GM12878 (cell line): ENCODE results near the gene ARSA. TPM values are rescaled to one million over a fixed set of nuclear protein-coding genes. Genes with fewer than 3 reads are reported as not detected.
A peak's percentile ranks its signal among the peaks of the same experiment; 100 is the strongest.

Experiments used
- ATAC-seq: fragments of 200-7000 bp; cut with Tn5 transposase; 3 replicates; pipeline ENCODE4 v1.9.1; 2020; ENCODE audit warnings: mild to moderate bottlenecking, moderate library complexity
- BruUV-seq: library from RNA; stranded (reverse); fragments of 400-500 nt; replicated peaks from 2 replicates; lab custom pipeline; 2021; lab: Mats Ljungman, UMichigan
- CTCF ChIA-PET: fragments of 300-600 bp; sonication (Branson Sonifier 250); formaldehyde crosslinking; extraction: SDS; loops from one replicate; lab custom pipeline; 2021; ENCODE audit warnings: inconsistent platforms; lab: Yijun Ruan, JAX
- POLR2A ChIA-PET: fragments of 350-600 bp; formaldehyde crosslinking; extraction: SDS; loops from one replicate; lab custom pipeline; 2021; ENCODE audit warnings: inconsistent platforms; lab: Charles Lee
- RAD21 ChIA-PET: fragments of 300-600 bp; sonication (Branson Sonifier 250); formaldehyde crosslinking; loops from one replicate; lab custom pipeline; 2023; ENCODE audit warnings: antibody characterized with exemption; ENCODE audit not compliant: unreplicated experiment; lab: Charles Lee
- SMC1A ChIA-PET: fragments of 300-600 bp; sonication (Branson Sonifier 250); formaldehyde crosslinking; loops from one replicate; lab custom pipeline; 2023; ENCODE audit not compliant: unreplicated experiment, uncharacterized antibody; lab: Charles Lee
- DNase-seq: peaks from one replicate; pipeline ENCODE4 v3.0.0-alpha.2; 2011; ENCODE audit warnings: low read depth, low spot score
- FAIRE-seq: peaks from 3 replicates; lab custom pipeline; 2011; peaks lifted over from hg19 to GRCh38; lab: Jason Lieb, UNC
- H2AFZ ChIP-seq: 2 replicates; pipeline ENCODE4 v1.6.0; 2011; ENCODE audit warnings: low read depth, low read length, control low read depth; ENCODE audit not compliant: control insufficient read depth
- H3K27ac ChIP-seq: 2 replicates; pipeline ENCODE4 v1.5.1; 2011; ENCODE audit warnings: control low read depth; ENCODE audit not compliant: control insufficient read depth, insufficient read depth
- H3K27me3 ChIP-seq, 2 experiments: replicated peaks in 1 of 2; 2 replicates each; pipeline versions ENCODE4 v1.6.0 to v1.6.1; 2011; ENCODE audit warnings: low read length in 1 of 2; ENCODE audit not compliant: control insufficient read depth in 2 of 2, insufficient read depth in 2 of 2
- H3K36me3 ChIP-seq, 2 experiments: 2 replicates each; pipeline ENCODE4 v1.5.1; 2011; ENCODE audit warnings: low read length in 1 of 2; ENCODE audit not compliant: control insufficient read depth in 2 of 2, insufficient read depth in 2 of 2
- H3K4me1 ChIP-seq: 2 replicates; pipeline ENCODE4 v1.6.1; 2011; ENCODE audit warnings: mild to moderate bottlenecking, low read length, moderate library complexity, mixed read lengths; ENCODE audit not compliant: control insufficient read depth, insufficient read depth
- H3K4me2 ChIP-seq: 2 replicates; pipeline ENCODE4 v1.6.0; 2011; ENCODE audit warnings: control low read depth; ENCODE audit not compliant: control insufficient read depth, insufficient read depth
- H3K4me3 ChIP-seq: fragments of 200-600 bp; sonication (generic); 2 replicates; pipeline ENCODE4 v1.5.1; 2016
- H3K79me2 ChIP-seq: 2 replicates; pipeline ENCODE4 v1.6.0; 2011; ENCODE audit warnings: low read length; ENCODE audit not compliant: control insufficient read depth, insufficient read depth
- H3K9ac ChIP-seq: 2 replicates; pipeline ENCODE4 v1.8.0; 2011; ENCODE audit warnings: low read length, control low read depth, mixed read lengths; ENCODE audit not compliant: control insufficient read depth, insufficient read depth
- H3K9me3 ChIP-seq: replicated peaks from 3 replicates; pipeline ENCODE4 v1.5.1; 2011; ENCODE audit warnings: mild to moderate bottlenecking, low read length; ENCODE audit not compliant: control insufficient read depth, insufficient read depth
- H4K20me1 ChIP-seq: 2 replicates; pipeline ENCODE4 v1.6.0; 2011; ENCODE audit not compliant: control insufficient read depth, insufficient read depth
- BHLHE40 ChIP-seq, 2 experiments: fragments of 450-650 bp in 1 of 2; IDR thresholded peaks; 2 replicates each; pipeline ENCODE4 v1.6.1; 2011 to 2017; ENCODE audit warnings: low read depth in 2 of 2, borderline replicate concordance in 1 of 2, improper control_type of control experiment in 1 of 2, low read length in 1 of 2, mild to moderate bottlenecking in 1 of 2
- EP300 ChIP-seq, 2 experiments: fragments of 150-350 bp in 1 of 2; IDR thresholded peaks; 2 replicates each; pipeline ENCODE4 v1.6.1; 2011 to 2012; ENCODE audit warnings: low read depth in 2 of 2, low read length in 2 of 2, borderline replicate concordance in 1 of 2, improper control_type of control experiment in 1 of 2, inconsistent platforms in 1 of 2; ENCODE audit not compliant: control insufficient read depth in 1 of 2
- FOXK2 ChIP-seq: fragments of 450-650 bp; IDR thresholded peaks from 2 replicates; pipeline ENCODE4 v1.6.1; 2017; ENCODE audit warnings: mild to moderate bottlenecking, moderate library complexity
- FOXM1 ChIP-seq: IDR thresholded peaks from 2 replicates; pipeline ENCODE4 v1.6.1; 2012; ENCODE audit warnings: low read depth, mild to moderate bottlenecking, inconsistent platforms, low read length, moderate library complexity
- IKZF2 ChIP-seq, 2 experiments: fragments of 450-650 bp; IDR thresholded peaks; 2 replicates each; pipeline ENCODE4 v1.6.1; 2017; ENCODE audit warnings: mild to moderate bottlenecking in 2 of 2, moderate library complexity in 2 of 2
- JUND ChIP-seq: IDR thresholded peaks from 2 replicates; pipeline ENCODE4 v1.6.1; 2012; ENCODE audit warnings: low read depth, mild to moderate bottlenecking, low read length, improper control_type of control experiment, moderate library complexity
- MYC ChIP-seq: IDR thresholded peaks from 2 replicates; pipeline ENCODE4 v1.6.1; 2011; ENCODE audit warnings: mild to moderate bottlenecking, low read length, moderate library complexity, inconsistent platforms; ENCODE audit not compliant: insufficient read depth, insufficient replicate concordance, insufficient read length, severe bottlenecking
- NKRF ChIP-seq: fragments of 450-650 bp; conservative IDR thresholded peaks from 2 replicates; pipeline ENCODE4 v1.6.1; 2017; ENCODE audit warnings: mild to moderate bottlenecking, moderate library complexity
- POLR2AphosphoS5 ChIP-seq: IDR thresholded peaks from 2 replicates; pipeline ENCODE4 v1.6.1; 2011; ENCODE audit warnings: mild to moderate bottlenecking, low read length, inconsistent platforms
- SMARCA5 ChIP-seq: fragments of 450-650 bp; IDR thresholded peaks from 2 replicates; pipeline ENCODE4 v1.6.1; 2017; ENCODE audit warnings: mild to moderate bottlenecking
- SP1 ChIP-seq: IDR thresholded peaks from one replicate; pipeline ENCODE4 v1.6.1; 2011; ENCODE audit warnings: low read depth, low read length
- SPI1 ChIP-seq: IDR thresholded peaks from 2 replicates; pipeline ENCODE4 v1.6.1; 2011; ENCODE audit warnings: low read depth, mild to moderate bottlenecking, low read length, moderate library complexity, borderline replicate concordance; ENCODE audit not compliant: insufficient read depth
- TCF12 ChIP-seq: IDR thresholded peaks from 2 replicates; pipeline ENCODE4 v1.6.1; 2011; ENCODE audit warnings: low read depth, mild to moderate bottlenecking, low read length
- ZNF687 ChIP-seq: fragments of 450-650 bp; IDR thresholded peaks from 2 replicates; pipeline ENCODE4 v1.6.1; 2017; ENCODE audit warnings: mild to moderate bottlenecking, moderate library complexity
- WGBS: methylation state at CpG from one replicate; pipeline ENCODE4 v1.1.6; 2016; ENCODE audit warnings: low lambda C conversion rate; ENCODE audit not compliant: insufficient replicate concordance, insufficient coverage; ENCODE audit errors: missing lambda C conversion rate; 5-methylcytosine and 5-hydroxymethylcytosine counted together
- in situ Hi-C: fragments of 300-500 bp; cut with MboI; formaldehyde crosslinking; loops from 9 replicates; pipeline ENCODE4 v1.14.3; 2018; ENCODE audit warnings: mixed read lengths
- intact Hi-C: fragments of 100-400 bp; cut with micrococcal nuclease; formaldehyde crosslinking; loops from one replicate; pipeline ENCODE4 v1.14.2; 2022; ENCODE audit not compliant: unreplicated experiment
- polyA plus RNA-seq, 11 experiments: library from polyadenylated mRNA; depleted of rRNA in 4 of 11; unstranded in 6 of 11; stranded (reverse) in 5 of 11; fragments of >200 nt; fragmentation: Nextera tagmentation in 4 of 11; fragmentation: Illumina TruSeq in 1 of 11; extraction: Ambion mirVana in 4 of 11; extraction: Trizol in 1 of 11; gene quantifications; 1 replicate in 1 of 11; 2 replicates in 10 of 11; pipeline versions ENCODE4 v1.2.1 to v1.2.3, GENCODE V29; 2011 to 2016; ENCODE audit warnings: inconsistent platforms in 2 of 11, missing spikeins in 2 of 11, low read depth in 1 of 11
- total RNA-seq, 4 experiments: library from RNA; depleted of rRNA in 3 of 4; stranded (reverse); fragments of >200 nt in 3 of 4; fragmentation: Illumina TruSeq in 1 of 4; extraction: Trizol in 1 of 4; gene quantifications; 2 replicates each; pipeline versions ENCODE4 v1.2.1 to v1.2.3, GENCODE V29; 2013 to 2021

Gene ARSA
- total and polyA plus RNA-seq, 10 of the 15 experiments (the other 5 are each of a cell fraction or from before 2014, with no cell fraction given), result 0.39 to 26.3 (median 9.8) TPM

- ATAC-seq (peak; percentile 31), FAIRE-seq (no peak), DNase-seq (peak; percentile 15)
- peak overlapping the region; percentile 84 for H3K9ac ChIP-seq
- peak overlapping the region; percentile 100 for H3K4me2 ChIP-seq
- ChIA-PET SMC1A (interaction anchor here (1.0 to 3.4 kb wide), 13 partner anchors 11 to 379 kb away, joined by 3 to 20 read pairs (median 6); partner anchors contain the start of genes LMF2, NCAPH2, SCO2 and SYCE3), CTCF (interaction anchor here (0.6 to 3.5 kb wide), 30 partner anchors 8 to 471 kb away, joined by 3 to 32 read pairs (median 9); partner anchors contain the start of genes KLHDC7B, LMF2, NCAPH2 and SCO2), RAD21 (interaction anchor here (1.0 to 4.0 kb wide), 15 partner anchors 20 to 381 kb away, joined by 3 to 43 read pairs (median 6); partner anchors contain the start of genes LMF2, NCAPH2, SCO2 and TYMP), POLR2A (interaction anchor here (1.0 to 2.1 kb wide), 7 partner anchors 40 to 149 kb away, joined by 3 to 11 read pairs (median 4); partner anchors contain the start of genes CHKB and SCO2)
- no peaks in the 10 kb centered on the region for H4K20me1 ChIP-seq
- BruUV-seq, result TSS peak; percentile 98
- H3K36me3 ChIP-seq, result no peaks in the 10 kb centered on the region; a peak in 2 of 4 replicates
- H2AFZ ChIP-seq, result peak overlapping the region; percentile 87
- peak overlapping the region; percentile 70 for H3K4me3 ChIP-seq
- H3K9me3 ChIP-seq, result no peaks in the 10 kb centered on the region
- in situ Hi-C loops (loop anchor here (5.0 kb wide), 1 partner anchor 95 kb away; the partner anchor contains the start of gene SCO2), intact Hi-C loops (loop anchor here (5.0 kb wide), 3 partner anchors 70 to 380 kb away; no protein-coding TSS in a partner anchor)
- 17% methylated on average over 18 of the region's 18 CpGs for WGBS
- H3K79me2 ChIP-seq, result peaks cover 3% of the 10 kb centered on the region; the same call in 1 of the 2 replicates
- peak overlapping the region; percentile 97 for H3K27ac ChIP-seq
- no peaks in the 10 kb centered on the region for H3K27me3 ChIP-seq
- peaks cover 28% of the 10 kb centered on the region for H3K4me1 ChIP-seq
- TF ChIP-seq EP300 (IDR thresholded peaks at IDR 0.05; ENCODE audit: borderline replicate concordance in 1 of 2, control insufficient read depth in 1 of 2, low read depth in 2 of 2, low read length in 2 of 2), result 0 out of 4 replicates have a peak, but pooled peaks of 1 of the 2 experiments have one; percentile 4
- TF ChIP-seq NKRF, result peak; percentile 1; the same call in 1 of the 2 replicates
- TF ChIP-seq SPI1, result peak; percentile 38; the same call in 1 of the 2 replicates
- TF ChIP-seq JUND, result no peak
- TF ChIP-seq FOXK2, result no peak
- no peak for TF ChIP-seq SP1
- peak; percentile 55; the same call in 1 of the 2 replicates for TF ChIP-seq FOXM1
- peak in 1 of 2 experiments; percentile 25; a peak in 1 of 4 replicates for TF ChIP-seq IKZF2 (IDR thresholded peaks at IDR 0.05)
- peak in 1 of 2 experiments; percentile 24; a peak in 1 of 4 replicates for TF ChIP-seq BHLHE40 (IDR thresholded peaks at IDR 0.05; ENCODE audit: borderline replicate concordance in 1 of 2, low read depth in 2 of 2, low read length in 1 of 2)
- no peak for TF ChIP-seq POLR2AphosphoS5
- peak; percentile 48; the same call in 1 of the 2 replicates for TF ChIP-seq SMARCA5
- no peak for TF ChIP-seq TCF12
- peak; percentile 47; the same call in 1 of the 2 replicates for TF ChIP-seq ZNF687
- TF ChIP-seq MYC, result no peak
These were observed 5.8 kb downstream of the ARSA start for GRCh38 chr22:50621948-50622722.
